NT2/D1 (cell line): ENCODE measurements around the gene BLOC1S4.

Experiments
- DNase-seq: peaks from one replicate; pipeline ENCODE4 v3.0.0-alpha.2; 2011; ENCODE audit warnings: low read depth, low spot score
- H3K27me3 ChIP-seq: 2 replicates; pipeline ENCODE4 v1.6.0; 2011; ENCODE audit warnings: mild to moderate bottlenecking; ENCODE audit not compliant: insufficient read length, insufficient read depth
- H3K36me3 ChIP-seq: 2 replicates; pipeline ENCODE4 v1.6.1; 2011; ENCODE audit warnings: mild to moderate bottlenecking, low read length, mixed read lengths; ENCODE audit not compliant: insufficient read depth, insufficient read length
- H3K4me1 ChIP-seq: 2 replicates; pipeline ENCODE4 v1.5.1; 2011; ENCODE audit not compliant: insufficient read depth, insufficient read length
- H3K4me3 ChIP-seq: 2 replicates; pipeline ENCODE4 v1.5.1; 2011; ENCODE audit warnings: low read depth; ENCODE audit not compliant: insufficient read length
- H3K9ac ChIP-seq: 2 replicates; pipeline ENCODE4 v1.6.0; 2011; ENCODE audit warnings: low read depth; ENCODE audit not compliant: insufficient read length
- H3K9me3 ChIP-seq: 2 replicates; pipeline ENCODE4 v1.5.1; 2011; ENCODE audit warnings: mild to moderate bottlenecking, low read length; ENCODE audit not compliant: insufficient read depth
- SUZ12 ChIP-seq: IDR thresholded peaks from 2 replicates; pipeline ENCODE4 v1.6.1; 2011; ENCODE audit not compliant: insufficient read length, insufficient read depth; ENCODE audit errors: extremely low read depth
- YY1 ChIP-seq: IDR thresholded peaks from 2 replicates; pipeline ENCODE4 v1.6.1; 2011; ENCODE audit not compliant: insufficient read length, insufficient read depth
- ZNF274 ChIP-seq: IDR thresholded peaks from 2 replicates; pipeline ENCODE4 v1.6.1; 2011; ENCODE audit warnings: mild to moderate bottlenecking, low read depth, low read length

BLOC1S4 gene

DNA sequence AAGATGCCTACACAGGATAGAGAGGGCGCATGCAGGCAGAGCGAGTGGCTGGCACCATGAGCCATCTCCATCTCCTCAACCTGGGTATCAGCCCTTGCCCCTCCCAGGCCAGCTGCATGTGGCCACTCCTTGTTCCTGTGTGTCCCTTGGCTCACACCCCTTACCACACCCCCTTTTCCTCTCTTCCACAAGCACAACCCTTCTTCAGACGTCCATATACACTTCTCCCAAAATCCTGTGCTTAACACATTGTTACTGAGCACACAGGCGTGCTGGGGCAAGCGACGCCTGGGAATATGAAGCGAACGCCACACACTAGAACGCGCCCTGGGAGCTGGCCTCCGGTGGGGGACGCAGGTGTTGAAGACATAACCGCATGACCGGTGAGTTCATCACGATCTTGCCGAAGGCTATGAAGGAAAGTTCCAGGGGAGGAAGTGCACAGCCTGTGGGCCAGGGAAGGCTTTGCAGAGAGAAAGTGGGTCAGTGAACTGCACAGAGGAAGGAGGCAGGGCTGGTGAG is 47.4 kb downstream of the BLOC1S4 start:
- Histone ChIP-seq H3K36me3 (no peaks in the 10 kb centered on the region), H3K9me3 (no peaks in the 10 kb centered on the region), H3K27me3 (peaks cover 3% of the 10 kb centered on the region), H3K4me3 (no peak overlapping the region), H3K9ac (peak overlapping the region; percentile 23), H3K4me1 (peaks cover 11% of the 10 kb centered on the region)
- no peak for TF ChIP-seq YY1
- no peak for TF ChIP-seq ZNF274
- TF ChIP-seq SUZ12: no peak
- DNase-seq: no peak

DNA sequence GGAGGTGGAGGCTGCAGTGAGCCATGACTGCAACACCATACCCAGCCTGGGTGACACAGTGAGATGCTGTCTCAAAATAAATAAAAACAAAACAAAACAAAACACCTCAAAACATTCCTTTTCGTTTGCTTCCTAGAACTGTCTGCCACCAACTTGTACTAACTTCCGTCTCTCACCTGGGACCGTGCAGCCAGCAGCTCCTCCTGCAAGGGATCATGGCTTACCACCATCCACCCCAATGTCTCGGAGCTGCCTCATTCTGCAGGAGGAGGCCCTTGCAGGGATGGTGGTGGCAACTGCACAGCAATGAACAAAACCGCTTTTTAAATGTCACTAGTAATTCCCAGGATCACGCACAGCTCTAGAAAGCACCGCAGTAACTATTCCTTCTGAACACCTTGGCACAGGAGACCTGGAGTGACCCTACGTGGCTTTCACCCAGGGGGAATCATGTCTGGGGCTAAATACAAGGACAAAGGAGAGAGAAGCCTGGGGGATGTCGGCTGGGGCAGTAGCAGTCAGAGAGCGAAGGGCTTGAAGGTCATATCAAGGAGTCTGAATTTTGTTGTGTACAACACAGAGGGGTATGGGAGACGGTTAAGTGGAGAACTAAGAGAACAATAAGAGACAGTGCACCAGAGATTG is 49.1 kb downstream of the BLOC1S4 start:
- Histone ChIP-seq H3K4me3 (no peak overlapping the region), H3K9ac (no peak overlapping the region), H3K9me3 (no peaks in the 10 kb centered on the region), H3K4me1 (peaks cover 20% of the 10 kb centered on the region), H3K36me3 (no peaks in the 10 kb centered on the region), H3K27me3 (peaks cover 3% of the 10 kb centered on the region)
- TF ChIP-seq SUZ12 (no peak), ZNF274 (no peak), YY1 (no peak)
- no peak for DNase-seq

DNA sequence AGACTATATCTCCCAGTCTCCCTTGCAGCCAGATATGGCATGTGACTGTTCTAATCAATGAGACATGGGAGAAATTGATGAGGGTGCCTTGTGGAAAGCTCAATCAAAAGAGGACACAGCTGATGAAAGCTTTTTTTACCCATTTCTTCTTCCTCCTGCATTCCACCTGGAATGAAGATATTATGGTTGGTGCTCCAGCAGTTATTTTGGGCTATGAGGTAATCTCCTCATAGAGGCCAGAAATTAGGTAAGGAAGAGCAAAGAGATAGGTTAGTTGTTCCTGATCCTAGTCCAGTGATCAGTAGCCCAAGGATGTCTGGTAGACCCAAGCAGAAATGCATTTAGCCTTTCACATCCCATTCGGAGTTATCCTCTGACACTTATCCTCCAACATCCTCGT is 49.7 kb downstream of the BLOC1S4 start:
- Histone ChIP-seq H3K36me3 (no peaks in the 10 kb centered on the region), H3K9ac (no peak overlapping the region), H3K9me3 (no peaks in the 10 kb centered on the region), H3K4me3 (no peak overlapping the region), H3K27me3 (peaks cover 1% of the 10 kb centered on the region), H3K4me1 (peaks cover 20% of the 10 kb centered on the region)
- no peak for TF ChIP-seq ZNF274
- no peak for TF ChIP-seq SUZ12
- TF ChIP-seq YY1: no peak
- DNase-seq: no peak
